HUES64 (cell line): ENCODE data around the gene RALGAPA2.

Source experiments
- H3K27ac ChIP-seq: 2 replicates; pipeline ENCODE4 v1.7.0; 2013; ENCODE audit warnings: low read depth, low read length, inconsistent platforms
- H3K27me3 ChIP-seq: 2 replicates; pipeline ENCODE4 v1.6.1; 2013; ENCODE audit warnings: mild to moderate bottlenecking, low read length; ENCODE audit not compliant: insufficient read depth
- H3K36me3 ChIP-seq: 2 replicates; pipeline ENCODE4 v1.6.1; 2013; ENCODE audit warnings: mild to moderate bottlenecking, low read length; ENCODE audit not compliant: insufficient read depth
- H3K4me1 ChIP-seq: 2 replicates; pipeline ENCODE4 v1.6.1; 2013; ENCODE audit warnings: mild to moderate bottlenecking, low read length, moderate library complexity; ENCODE audit not compliant: insufficient read depth
- H3K4me3 ChIP-seq: 2 replicates; pipeline ENCODE4 v1.5.1; 2013; ENCODE audit warnings: mild to moderate bottlenecking, low read length, moderate library complexity
- H3K9ac ChIP-seq: 2 replicates; pipeline ENCODE4 v1.6.1; 2013; ENCODE audit warnings: mild to moderate bottlenecking, low read depth, low read length
- H3K9me3 ChIP-seq: 2 replicates; pipeline ENCODE4 v1.6.1; 2013; ENCODE audit warnings: low read depth, low read length; ENCODE audit not compliant: insufficient read depth
- WGBS: fragments of 150-250, 120-280 bp; methylation state at CpG from one replicate; pipeline ENCODE4 v1.1.7; 2013; ENCODE audit warnings: missing lambda C conversion rate; 5-methylcytosine and 5-hydroxymethylcytosine counted together

The RALGAPA2 gene

GRCh38 chr20:20432618-20433286, 279.7 kb downstream of the RALGAPA2 start:
- no peak overlapping the region for H3K27ac ChIP-seq
- H3K9ac ChIP-seq, result no peak overlapping the region
- no peak overlapping the region for H3K4me3 ChIP-seq
- no peaks in the 10 kb centered on the region for H3K4me1 ChIP-seq
- no peaks in the 10 kb centered on the region for H3K9me3 ChIP-seq
- H3K36me3 ChIP-seq, result no peaks in the 10 kb centered on the region
- H3K27me3 ChIP-seq, result no peaks in the 10 kb centered on the region
- WGBS, result 93% methylated on average over 4 of the region's 5 CpGs

GRCh38 chr20:20430066-20430465, 282.4 kb downstream of the RALGAPA2 start:
- no peak overlapping the region for H3K9ac ChIP-seq

GRCh38 chr20:20428067-20428466, 284.4 kb downstream of the RALGAPA2 start:
- Histone ChIP-seq H3K36me3 (no peaks in the 10 kb centered on the region), H3K4me1 (no peaks in the 10 kb centered on the region), H3K27me3 (no peaks in the 10 kb centered on the region), H3K9me3 (no peaks in the 10 kb centered on the region), H3K27ac (no peak overlapping the region), H3K9ac (no peak overlapping the region), H3K4me3 (no peak overlapping the region)
- WGBS, result 100% methylated on average over 3 of the region's 3 CpGs

More at GRCh38 chr20:20430066-20430465, 282.4 kb downstream of the RALGAPA2 start:
- WGBS, result 92% methylated on average over 3 of the region's 3 CpGs
- no peaks in the 10 kb centered on the region for H3K36me3 ChIP-seq
- no peak overlapping the region for H3K27ac ChIP-seq
- no peaks in the 10 kb centered on the region for H3K4me1 ChIP-seq
- H3K4me3 ChIP-seq, result no peak overlapping the region
- no peaks in the 10 kb centered on the region for H3K9me3 ChIP-seq
- H3K27me3 ChIP-seq, result no peaks in the 10 kb centered on the region

GRCh38 chr20:20427227-20427864, 285.1 kb downstream of the RALGAPA2 start:
- 91% methylated on average over 11 of the region's 11 CpGs for WGBS
- no peak overlapping the region for H3K27ac ChIP-seq
- no peaks in the 10 kb centered on the region for H3K9me3 ChIP-seq
- H3K36me3 ChIP-seq, result no peaks in the 10 kb centered on the region
- no peak overlapping the region for H3K4me3 ChIP-seq
- H3K4me1 ChIP-seq, result no peaks in the 10 kb centered on the region
- no peaks in the 10 kb centered on the region for H3K27me3 ChIP-seq
- H3K9ac ChIP-seq, result no peak overlapping the region

- no peak overlapping the region for H3K27ac ChIP-seq
- H3K9me3 ChIP-seq, result no peaks in the 10 kb centered on the region
- no peak overlapping the region for H3K9ac ChIP-seq
- H3K36me3 ChIP-seq, result no peaks in the 10 kb centered on the region
- H3K27me3 ChIP-seq, result no peaks in the 10 kb centered on the region
- 93% methylated on average over 4 of the region's 4 CpGs for WGBS
- H3K4me3 ChIP-seq, result no peak overlapping the region
- H3K4me1 ChIP-seq, result no peaks in the 10 kb centered on the region
Measured at GRCh38 chr20:20426655-20426907, 285.9 kb downstream of the RALGAPA2 start.

GRCh38 chr20:20425823-20426654, 286.4 kb downstream of the RALGAPA2 start:
- H3K27ac ChIP-seq, result no peak overlapping the region
- WGBS, result 96% methylated on average over 5 of the region's 5 CpGs
- H3K9me3 ChIP-seq, result no peaks in the 10 kb centered on the region
- no peak overlapping the region for H3K4me3 ChIP-seq
- H3K36me3 ChIP-seq, result no peaks in the 10 kb centered on the region
- H3K27me3 ChIP-seq, result no peaks in the 10 kb centered on the region
- no peaks in the 10 kb centered on the region for H3K4me1 ChIP-seq
- H3K9ac ChIP-seq, result no peak overlapping the region

- Histone ChIP-seq H3K9ac (no peak overlapping the region), H3K27ac (no peak overlapping the region), H3K4me1 (no peaks in the 10 kb centered on the region), H3K4me3 (no peak overlapping the region), H3K9me3 (no peaks in the 10 kb centered on the region), H3K27me3 (no peaks in the 10 kb centered on the region), H3K36me3 (no peaks in the 10 kb centered on the region)
- 82% methylated on average over 1 of the region's 1 CpG for WGBS
Measured at GRCh38 chr20:20423117-20423516, 289.3 kb downstream of the RALGAPA2 start.

GRCh38 chr20:20417876-20418676, 294.4 kb downstream of the RALGAPA2 start:
- Histone ChIP-seq H3K36me3 (no peaks in the 10 kb centered on the region), H3K4me1 (peaks cover 10% of the 10 kb centered on the region; the same call in 1 of the 2 replicates), H3K27me3 (peaks cover 3% of the 10 kb centered on the region; the same call in 1 of the 2 replicates), H3K9me3 (no peaks in the 10 kb centered on the region), H3K27ac (no peak overlapping the region), H3K9ac (no peak overlapping the region), H3K4me3 (no peak overlapping the region)
- 92% methylated on average over 8 of the region's 8 CpGs for WGBS

GRCh38 chr20:20415321-20415720, 297.1 kb downstream of the RALGAPA2 start:
- peaks cover 14% of the 10 kb centered on the region; the same call in 1 of the 2 replicates for H3K27me3 ChIP-seq
- 89% methylated on average over 1 of the region's 1 CpG for WGBS
- H3K27ac ChIP-seq, result no peak overlapping the region
- H3K4me1 ChIP-seq, result peaks cover 36% of the 10 kb centered on the region
- H3K4me3 ChIP-seq, result no peak overlapping the region
- no peaks in the 10 kb centered on the region for H3K36me3 ChIP-seq
- no peak overlapping the region for H3K9ac ChIP-seq
- H3K9me3 ChIP-seq, result no peaks in the 10 kb centered on the region

GRCh38 chr20:20414640-20415220, 297.7 kb downstream of the RALGAPA2 start:
- H3K27ac ChIP-seq, result no peak overlapping the region
- no peaks in the 10 kb centered on the region for H3K9me3 ChIP-seq
- H3K4me3 ChIP-seq, result no peak overlapping the region
- peaks cover 14% of the 10 kb centered on the region; the same call in 1 of the 2 replicates for H3K27me3 ChIP-seq
- no peak overlapping the region for H3K9ac ChIP-seq
- peaks cover 39% of the 10 kb centered on the region for H3K4me1 ChIP-seq
- H3K36me3 ChIP-seq, result no peaks in the 10 kb centered on the region
- 82% methylated on average over 5 of the region's 5 CpGs for WGBS
